Gastroesophageal sphincter (tissue), 4 donors: ENCODE results near the gene IL25. TPM values are rescaled to one million over a fixed set of nuclear protein-coding genes. Genes with fewer than 3 reads are reported as not detected.

Experiments used
- ATAC-seq: fragments of 150-250 bp; one replicate; pipeline ENCODE4 v1.9.1; 2016; ENCODE audit warnings: mild to moderate bottlenecking, moderate library complexity
- H3K27ac ChIP-seq, 4 donors: fragments of 200-600 bp; sonication (generic) in 3 of 4; 1 replicate in 3 of 4; 2 replicates in 1 of 4; pipeline ENCODE4 v1.5.1; 2016 to 2019
- H3K27me3 ChIP-seq: fragments of 200-600 bp; sonication (generic); one replicate; pipeline ENCODE4 v1.5.1; 2019
- H3K36me3 ChIP-seq, 2 donors: fragments of 200-600 bp; sonication (generic); one replicate each; pipeline ENCODE4 v1.5.1; 2019; ENCODE audit warnings: control low read depth in 1 of 2
- H3K4me1 ChIP-seq, 3 donors: fragments of 200-600 bp; sonication (generic); 1 replicate in 2 of 3; 2 replicates in 1 of 3; pipeline ENCODE4 v1.5.1; 2016 to 2019; ENCODE audit warnings: control low read depth in 2 of 3
- H3K4me3 ChIP-seq, 2 donors: fragments of 200-600 bp; sonication (generic); one replicate each; pipeline ENCODE4 v1.5.1; 2019; ENCODE audit warnings: mild to moderate bottlenecking in 1 of 2, moderate library complexity in 1 of 2
- H3K9me3 ChIP-seq, 3 donors: fragments of 200-600 bp; sonication (generic); one replicate each; pipeline ENCODE4 v1.5.1; 2017 to 2019; ENCODE audit warnings: control low read depth in 2 of 3
- CTCF ChIP-seq, 4 experiments: fragments of 200-600 bp in 2 of 4; fragments of 450-650 bp in 2 of 4; sonication (generic) in 1 of 4; IDR thresholded peaks; one replicate each; pipeline ENCODE4 v1.5.1; 2017 to 2019; ENCODE audit warnings: antibody characterized with exemption in 4 of 4, mild to moderate bottlenecking in 2 of 4, moderate library complexity in 2 of 4
- EP300 ChIP-seq: sonication (generic); formaldehyde crosslinking; IDR thresholded peaks from one replicate; pipeline ENCODE4 v1.6.1; 2017; ENCODE audit warnings: antibody characterized with exemption, mild to moderate bottlenecking
- POLR2A ChIP-seq, 2 donors: fragments of 450-650 bp; IDR thresholded peaks; one replicate each; pipeline ENCODE4 v1.6.1; 2017; ENCODE audit warnings: antibody characterized with exemption in 2 of 2, mild to moderate bottlenecking in 2 of 2, moderate library complexity in 1 of 2
- POLR2AphosphoS5 ChIP-seq: sonication (generic); formaldehyde crosslinking; IDR thresholded peaks from one replicate; pipeline ENCODE4 v1.6.1; 2017; ENCODE audit warnings: antibody characterized with exemption
- WGBS, 2 donors: methylation state at CpG; one replicate each; pipeline ENCODE4 v1.1.5; 2018; ENCODE audit warnings: low coverage in 1 of 2; 5-methylcytosine and 5-hydroxymethylcytosine counted together
- total RNA-seq, 4 donors: library from RNA; depleted of rRNA; stranded (reverse); fragments of >200 nt; gene quantifications; one replicate each; pipeline ENCODE4 v1.1.0, GENCODE V29; 2016

Gene IL25
- total RNA-seq, 4 donors from 2014 or later: not detected

GRCh38 chr14:23408307-23408630 lies 35.7 kb downstream of the IL25 start:
- Histone ChIP-seq H3K27ac (no peak overlapping the region), H3K4me3 (no peak overlapping the region), H3K9me3 (no peaks in the 10 kb centered on the region), H3K27me3 (peaks cover 48% of the 10 kb centered on the region), H3K36me3 (no peaks in the 10 kb centered on the region), H3K4me1 (no peaks in the 10 kb centered on the region)
- WGBS, 2 donors: 43 to 50% methylated on average over 3 to 5 of the region's 5 CpGs
- TF ChIP-seq POLR2A (IDR thresholded peaks at IDR 0.05) (no peak), CTCF (IDR thresholded peaks at IDR 0.05) (no peak), EP300 (no peak), POLR2AphosphoS5 (no peak)
- no peak for ATAC-seq

GRCh38 chr14:23409475-23409874 lies 36.9 kb downstream of the IL25 start:
- H3K4me1 ChIP-seq: no peaks in the 10 kb centered on the region
- H3K4me3 ChIP-seq: no peak overlapping the region
- TF ChIP-seq EP300 (no peak), POLR2A (IDR thresholded peaks at IDR 0.05) (no peak), POLR2AphosphoS5 (no peak), CTCF (IDR thresholded peaks at IDR 0.05) (no peak)
- peaks cover 40% of the 10 kb centered on the region for H3K27me3 ChIP-seq
- no peak for ATAC-seq
- no CpG with 5 or more reads among the region's 2 CpGs for WGBS, 2 donors
- H3K36me3 ChIP-seq: no peaks in the 10 kb centered on the region
- H3K27ac ChIP-seq: no peak overlapping the region
- no peaks in the 10 kb centered on the region for H3K9me3 ChIP-seq

- Histone ChIP-seq H3K9me3 (no peaks in the 10 kb centered on the region), H3K36me3 (no peaks in the 10 kb centered on the region), H3K27me3 (peaks cover 34% of the 10 kb centered on the region), H3K27ac (no peak overlapping the region), H3K4me3 (no peak overlapping the region), H3K4me1 (no peaks in the 10 kb centered on the region)
- 65% methylated on average over 5 of the region's 14 CpGs; no CpG with 5 or more reads in 1 of the 2 donors for WGBS, 2 donors
- no peak for ATAC-seq
- no peak for TF ChIP-seq POLR2A (IDR thresholded peaks at IDR 0.05)
- no peak for TF ChIP-seq POLR2AphosphoS5
- no peak for TF ChIP-seq EP300
- TF ChIP-seq CTCF (IDR thresholded peaks at IDR 0.05): no peak
Measured at GRCh38 chr14:23409966-23410635, 37.5 kb downstream of the IL25 start.

- TF ChIP-seq EP300 (no peak), POLR2A (IDR thresholded peaks at IDR 0.05) (no peak), CTCF (IDR thresholded peaks at IDR 0.05) (no peak), POLR2AphosphoS5 (no peak)
- Histone ChIP-seq H3K36me3 (no peaks in the 10 kb centered on the region), H3K9me3 (no peaks in the 10 kb centered on the region), H3K4me3 (no peak overlapping the region), H3K27me3 (peaks cover 17% of the 10 kb centered on the region), H3K27ac (no peak overlapping the region), H3K4me1 (no peaks in the 10 kb centered on the region)
- WGBS, 2 donors: 60 to 80% methylated on average over 1 to 5 of the region's 14 CpGs
- no peak for ATAC-seq
Measured at GRCh38 chr14:23411563-23412525, 39.2 kb downstream of the IL25 start.
